ENCODE measurements around the gene SLC38A6.

Gene SLC38A6

DNA sequence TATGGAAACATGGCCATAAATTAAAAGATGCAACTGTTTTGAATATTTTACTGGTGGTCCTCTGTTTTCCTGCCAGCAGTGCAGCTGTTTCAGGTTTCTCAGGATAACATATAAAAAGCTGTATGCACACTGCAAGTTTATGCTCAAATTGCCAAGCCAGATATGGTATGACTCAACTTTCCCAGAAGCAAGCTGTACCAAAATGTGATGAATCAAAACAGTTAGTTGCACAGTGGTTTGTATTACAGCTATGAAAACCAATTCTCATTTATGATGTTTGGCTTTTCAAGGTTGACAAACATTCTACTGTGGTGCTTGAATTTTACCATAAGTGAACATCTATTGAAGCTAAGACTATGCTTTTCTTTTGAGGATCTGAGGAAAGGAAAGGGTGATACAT, 15.6 kb upstream of the SLC38A6 start:
- DNase-seq (ENCODE audit: insufficient read length, low spot score) = no peak
- FAIRE-seq = no peak
- no peak for TF ChIP-seq CTCF (IDR thresholded peaks at IDR 0.05; ENCODE audit: insufficient read depth, missing control alignments)

DNA sequence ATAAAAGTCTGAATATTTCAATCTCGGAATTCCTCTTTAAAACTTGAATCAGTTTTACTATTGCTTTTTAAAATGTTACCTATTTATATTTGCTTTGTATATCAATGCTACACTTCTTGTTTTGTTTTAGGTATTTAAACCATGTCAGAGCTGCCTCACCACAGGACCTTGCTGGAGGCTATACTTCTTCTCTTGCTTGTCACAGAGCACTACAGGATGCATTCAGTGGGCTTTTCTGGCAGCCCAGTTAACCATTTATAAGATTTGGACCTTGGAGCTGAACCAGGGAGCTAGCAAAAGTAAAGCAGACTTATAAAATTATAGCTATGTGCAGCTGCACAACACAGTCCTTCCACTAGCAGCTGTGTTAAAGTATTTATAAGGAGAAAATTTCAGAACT, 12.9 kb upstream of the SLC38A6 start:
- DNase-seq (ENCODE audit: insufficient read length, low spot score) = no peak
- no peak for FAIRE-seq
- no peak for TF ChIP-seq CTCF (IDR thresholded peaks at IDR 0.05; ENCODE audit: insufficient read depth, missing control alignments)

- TF ChIP-seq CTCF (IDR thresholded peaks at IDR 0.05; ENCODE audit: insufficient read depth, missing control alignments) = no peak
- no peak for DNase-seq (ENCODE audit: insufficient read length, low spot score)
Measured at GRCh38 chr14:60968671-60969070, 12.4 kb upstream of the SLC38A6 start.

DNA sequence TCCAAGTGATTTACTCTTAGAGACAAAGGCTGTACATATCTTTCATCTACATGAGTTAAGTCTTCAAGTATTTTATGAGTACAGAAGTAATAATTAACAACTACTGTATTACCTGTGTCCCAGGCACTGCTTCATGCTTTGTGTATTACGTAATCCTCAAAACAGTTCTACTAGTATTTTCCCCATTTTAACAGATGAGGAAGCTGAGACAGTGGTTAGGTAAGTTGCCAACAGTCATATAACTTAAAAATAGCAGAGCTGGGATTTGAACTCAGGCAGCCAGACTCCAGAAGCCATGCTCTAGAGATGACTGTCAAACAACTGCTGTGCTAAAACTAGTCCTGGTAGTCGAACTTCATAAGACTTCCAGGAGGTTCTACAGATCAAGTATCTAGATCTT, 10.9 kb upstream of the SLC38A6 start:
- DNase-seq (ENCODE audit: insufficient read length, low spot score) (no peak), FAIRE-seq (no peak)
- no peak for TF ChIP-seq CTCF (IDR thresholded peaks at IDR 0.05; ENCODE audit: insufficient read depth, missing control alignments)

More at GRCh38 chr14:60968671-60969070, 12.4 kb upstream of the SLC38A6 start:
- no peak for FAIRE-seq

GRCh38 chr14:60971271-60971670, 9.8 kb upstream of the SLC38A6 start:
- FAIRE-seq (no peak), DNase-seq (ENCODE audit: insufficient read length, low spot score) (no peak)
- TF ChIP-seq CTCF (IDR thresholded peaks at IDR 0.05; ENCODE audit: insufficient read depth, missing control alignments) = no peak

DNA sequence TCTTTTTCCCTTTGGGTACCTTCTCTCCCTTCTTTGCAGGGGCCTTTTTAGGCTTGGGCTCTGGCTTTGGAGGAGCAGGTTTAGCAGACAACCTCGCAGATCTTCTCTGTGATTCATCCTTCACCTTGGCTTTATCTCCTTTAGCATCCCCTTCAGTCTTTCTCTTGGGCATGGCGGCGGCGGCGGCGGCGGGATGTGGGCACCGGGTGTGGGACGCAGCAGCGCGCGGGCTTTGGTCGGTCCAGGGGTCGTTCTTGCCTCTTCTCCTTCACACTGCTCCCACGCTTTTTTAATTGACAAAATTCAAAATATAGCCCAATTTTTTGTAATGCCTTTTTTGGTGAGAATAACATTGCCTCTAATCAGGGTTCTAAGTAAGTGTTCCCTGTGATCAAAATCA, 8.8 kb upstream of the SLC38A6 start:
- DNase-seq (ENCODE audit: insufficient read length, low spot score) (no peak), FAIRE-seq (no peak)
- no peak for TF ChIP-seq CTCF (IDR thresholded peaks at IDR 0.05; ENCODE audit: insufficient read depth, missing control alignments)

DNA sequence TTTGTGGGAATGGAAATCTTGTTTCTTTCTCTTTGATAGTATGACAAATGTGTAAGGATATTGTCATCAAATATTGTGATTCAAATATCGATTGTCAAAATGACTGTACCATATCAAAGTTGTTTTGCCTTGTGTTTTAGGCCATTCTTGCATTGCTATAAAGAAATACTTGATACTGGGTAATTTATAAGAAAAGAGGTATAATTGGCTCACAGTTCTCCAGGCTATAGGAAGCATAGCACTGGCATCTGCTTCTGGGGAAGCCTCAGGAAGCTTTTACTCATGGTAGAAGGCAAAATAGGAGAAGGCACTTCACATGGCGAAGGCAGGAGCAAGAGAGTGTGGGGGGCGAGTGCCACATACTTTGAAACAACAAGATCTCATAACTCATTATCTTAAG, 8.0 kb upstream of the SLC38A6 start:
- no peak for FAIRE-seq
- no peak for DNase-seq (ENCODE audit: insufficient read length, low spot score)
- no peak for TF ChIP-seq CTCF (IDR thresholded peaks at IDR 0.05; ENCODE audit: insufficient read depth, missing control alignments)

Measured in D721Med (cell line).